Measurements from ENCODE around the gene CSPG4.
A peak's percentile ranks its signal among the peaks of the same experiment; 100 is the strongest.

Gene CSPG4

GRCh38 chr15:75669191-75669878 lies 43.3 kb downstream of the CSPG4 start:
- DNase-seq, result no peak

GRCh38 chr15:75666823-75667501 lies 45.7 kb downstream of the CSPG4 start:
- no peak for DNase-seq

- DNase-seq, result no peak
Measured at GRCh38 chr15:75663931-75664421, 48.7 kb downstream of the CSPG4 start.

GRCh38 chr15:75662823-75663519 lies 49.7 kb downstream of the CSPG4 start:
- DNase-seq, result no peak

- no peak for DNase-seq
Measured at GRCh38 chr15:75661756-75662140, 50.9 kb downstream of the CSPG4 start.

- DNase-seq, result no peak
Measured at GRCh38 chr15:75661100-75661755, 51.4 kb downstream of the CSPG4 start.

GRCh38 chr15:75659928-75660645 lies 52.6 kb downstream of the CSPG4 start:
- DNase-seq, result no peak

- no peak for DNase-seq
Measured at GRCh38 chr15:75659141-75659771, 53.4 kb downstream of the CSPG4 start.

- no peak for DNase-seq
Measured at GRCh38 chr15:75656813-75657212, 55.8 kb downstream of the CSPG4 start.

GRCh38 chr15:75656331-75656730 lies 56.3 kb downstream of the CSPG4 start:
- DNase-seq, result no peak

GRCh38 chr15:75655931-75656330 lies 56.7 kb downstream of the CSPG4 start:
- no peak for DNase-seq

GRCh38 chr15:75654201-75654907 lies 58.3 kb downstream of the CSPG4 start:
- DNase-seq, result no peak

GRCh38 chr15:75653347-75653913 lies 59.2 kb downstream of the CSPG4 start:
- no peak for DNase-seq

GRCh38 chr15:75651810-75652543 lies 60.7 kb downstream of the CSPG4 start:
- peak; percentile 6 for DNase-seq

GRCh38 chr15:75650908-75651809 lies 61.5 kb downstream of the CSPG4 start:
- no peak for DNase-seq

GRCh38 chr15:75649848-75650247 lies 62.8 kb downstream of the CSPG4 start:
- DNase-seq, result no peak

GRCh38 chr15:75649045-75649761 lies 63.4 kb downstream of the CSPG4 start:
- no peak for DNase-seq
